NT2/D1 (cell line): ENCODE data around the gene PPP2R3B.

ENCODE experiments used
- SUZ12 ChIP-seq: IDR thresholded peaks from 2 replicates; pipeline ENCODE4 v1.6.1; 2011; ENCODE audit not compliant: insufficient read length, insufficient read depth; ENCODE audit errors: extremely low read depth
- YY1 ChIP-seq: IDR thresholded peaks from 2 replicates; pipeline ENCODE4 v1.6.1; 2011; ENCODE audit not compliant: insufficient read length, insufficient read depth
- ZNF274 ChIP-seq: IDR thresholded peaks from 2 replicates; pipeline ENCODE4 v1.6.1; 2011; ENCODE audit warnings: mild to moderate bottlenecking, low read depth, low read length

GRCh38 chrX:386239-386767 lies 404 bp downstream of the PPP2R3B start:
- TF ChIP-seq SUZ12 (no peak), YY1 (no peak), ZNF274 (no peak)
